ENCODE data around the gene NXN.

DNA sequence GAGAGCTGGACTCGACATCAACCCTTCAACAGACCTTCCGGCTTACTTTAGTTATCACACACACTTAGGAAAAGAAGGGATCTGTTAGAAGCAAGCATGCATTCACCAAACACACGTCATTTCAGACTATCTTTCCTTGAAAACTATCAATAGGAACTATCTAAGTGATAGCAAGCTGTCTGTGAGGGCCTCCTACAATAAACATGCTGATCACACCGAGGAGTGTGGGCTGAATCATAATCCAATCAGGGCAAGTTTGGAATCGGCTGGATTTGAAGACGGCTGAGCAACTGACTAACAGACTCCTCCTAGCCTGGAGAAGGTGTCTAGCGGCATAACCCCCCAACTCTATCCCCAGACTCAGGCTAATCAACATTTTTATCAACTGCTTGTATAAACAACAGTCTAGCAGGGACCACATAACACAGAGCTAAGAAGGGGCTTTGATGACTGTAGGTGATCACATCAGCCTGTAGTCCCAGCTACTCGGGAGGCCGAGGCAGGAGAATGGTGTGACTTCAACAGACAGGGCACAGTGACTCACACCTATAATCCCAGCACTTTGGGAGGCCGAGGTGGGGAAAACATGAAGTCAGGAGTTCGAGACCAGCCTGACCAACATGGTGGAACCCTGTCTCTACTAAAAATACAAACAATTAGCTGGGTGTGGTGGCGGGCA is 14.1 kb downstream of the NXN start:
- TF ChIP-seq, protein P1, sequence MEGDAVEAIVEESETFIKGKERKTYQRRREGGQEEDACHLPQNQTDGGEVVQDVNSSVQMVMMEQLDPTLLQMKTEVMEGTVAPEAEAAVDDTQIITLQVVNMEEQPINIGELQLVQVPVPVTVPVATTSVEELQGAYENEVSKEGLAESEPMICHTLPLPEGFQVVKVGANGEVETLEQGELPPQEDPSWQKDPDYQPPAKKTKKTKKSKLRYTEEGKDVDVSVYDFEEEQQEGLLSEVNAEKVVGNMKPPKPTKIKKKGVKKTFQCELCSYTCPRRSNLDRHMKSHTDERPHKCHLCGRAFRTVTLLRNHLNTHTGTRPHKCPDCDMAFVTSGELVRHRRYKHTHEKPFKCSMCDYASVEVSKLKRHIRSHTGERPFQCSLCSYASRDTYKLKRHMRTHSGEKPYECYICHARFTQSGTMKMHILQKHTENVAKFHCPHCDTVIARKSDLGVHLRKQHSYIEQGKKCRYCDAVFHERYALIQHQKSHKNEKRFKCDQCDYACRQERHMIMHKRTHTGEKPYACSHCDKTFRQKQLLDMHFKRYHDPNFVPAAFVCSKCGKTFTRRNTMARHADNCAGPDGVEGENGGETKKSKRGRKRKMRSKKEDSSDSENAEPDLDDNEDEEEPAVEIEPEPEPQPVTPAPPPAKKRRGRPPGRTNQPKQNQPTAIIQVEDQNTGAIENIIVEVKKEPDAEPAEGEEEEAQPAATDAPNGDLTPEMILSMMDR (IDR thresholded peaks at IDR 0.05), result no peak
- TF ChIP-seq EP300 (IDR thresholded peaks at IDR 0.05) (no peak), POLR2A (IDR thresholded peaks at IDR 0.05) (no peak)
